Right lobe of liver (tissue), 4 donors: ENCODE measurements around the gene FCGBP.

Experiments used
- CTCF ChIP-seq, 4 donors: fragments of 200-600 bp in 3 of 4; fragments of 450-650 bp in 1 of 4; IDR thresholded peaks; one replicate each; pipeline versions ENCODE4 v1.5.1 to v1.8.0; 2016 to 2022; ENCODE audit warnings: antibody characterized with exemption in 4 of 4, mild to moderate bottlenecking in 2 of 4
- POLR2A ChIP-seq: fragments of 450-650 bp; IDR thresholded peaks from one replicate; pipeline ENCODE4 v1.6.1; 2017; ENCODE audit warnings: antibody characterized with exemption, mild to moderate bottlenecking
- donor health status: DM: no; HTN: no; CAD: no.
- donor health status: DM: no; HTN: no; CAD: no.
- donor health status: DM: no; HTN: yes; CAD: no.

- no peak for TF ChIP-seq CTCF (IDR thresholded peaks at IDR 0.05)
- TF ChIP-seq POLR2A = no peak
These were observed 14.8 kb upstream of the FCGBP start for GRCh38 chr19:39949026-39949747.
